C4-2B (cell line): ENCODE measurements around the gene AUTS2.

ENCODE experiments used
- ZFX ChIP-seq: fragments of 450-650 bp; IDR thresholded peaks from 2 replicates; pipeline ENCODE4 v1.6.1; 2017
- TF ChIP-seq, protein P1 (sequence below): fragments of 450-650 bp; conservative IDR thresholded peaks from 2 replicates; pipeline ENCODE4 v1.5.1; 2017; ENCODE audit warnings: mild to moderate bottlenecking

DNA sequence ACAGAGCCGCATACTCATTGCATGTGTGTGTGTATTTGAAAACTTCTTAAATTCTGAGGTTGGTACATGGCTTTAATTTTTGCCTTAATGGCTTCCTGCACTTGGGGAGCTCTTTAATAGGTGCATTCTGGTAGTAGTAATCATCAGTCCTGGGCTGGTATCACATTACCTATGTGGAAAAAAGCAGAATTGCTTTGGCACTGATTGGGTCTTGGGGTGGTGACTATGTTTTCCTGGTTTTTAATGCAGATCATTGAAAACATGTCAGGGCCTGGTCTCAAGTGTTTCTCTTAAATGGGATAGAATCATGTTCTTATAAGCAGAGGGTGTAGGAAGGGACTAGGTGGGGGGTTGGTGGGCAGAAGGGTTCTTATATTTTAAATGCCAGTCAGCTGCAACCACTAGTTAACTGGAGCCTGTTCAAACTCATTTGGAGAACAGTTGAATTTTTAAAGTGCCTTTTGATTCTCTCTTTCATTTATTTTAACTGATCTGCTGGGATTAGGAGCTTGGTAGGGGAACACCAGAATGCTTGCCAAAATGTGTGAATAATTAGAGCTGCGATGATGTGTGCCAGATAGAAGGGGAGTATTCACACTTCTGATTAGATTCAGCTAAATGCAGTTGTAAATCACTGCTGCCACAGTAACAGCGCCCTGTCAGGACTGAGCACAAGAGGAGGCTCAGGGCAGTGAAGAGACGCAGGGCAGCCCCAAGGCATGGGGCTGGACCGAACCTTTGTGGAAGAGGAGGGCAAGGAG, 900.1 kb downstream of the AUTS2 start:
- TF ChIP-seq, protein P1, sequence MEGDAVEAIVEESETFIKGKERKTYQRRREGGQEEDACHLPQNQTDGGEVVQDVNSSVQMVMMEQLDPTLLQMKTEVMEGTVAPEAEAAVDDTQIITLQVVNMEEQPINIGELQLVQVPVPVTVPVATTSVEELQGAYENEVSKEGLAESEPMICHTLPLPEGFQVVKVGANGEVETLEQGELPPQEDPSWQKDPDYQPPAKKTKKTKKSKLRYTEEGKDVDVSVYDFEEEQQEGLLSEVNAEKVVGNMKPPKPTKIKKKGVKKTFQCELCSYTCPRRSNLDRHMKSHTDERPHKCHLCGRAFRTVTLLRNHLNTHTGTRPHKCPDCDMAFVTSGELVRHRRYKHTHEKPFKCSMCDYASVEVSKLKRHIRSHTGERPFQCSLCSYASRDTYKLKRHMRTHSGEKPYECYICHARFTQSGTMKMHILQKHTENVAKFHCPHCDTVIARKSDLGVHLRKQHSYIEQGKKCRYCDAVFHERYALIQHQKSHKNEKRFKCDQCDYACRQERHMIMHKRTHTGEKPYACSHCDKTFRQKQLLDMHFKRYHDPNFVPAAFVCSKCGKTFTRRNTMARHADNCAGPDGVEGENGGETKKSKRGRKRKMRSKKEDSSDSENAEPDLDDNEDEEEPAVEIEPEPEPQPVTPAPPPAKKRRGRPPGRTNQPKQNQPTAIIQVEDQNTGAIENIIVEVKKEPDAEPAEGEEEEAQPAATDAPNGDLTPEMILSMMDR = no peak
- no peak for TF ChIP-seq ZFX
